Activated naive CD4-positive, alpha-beta T cell treated with anti-CD3 and anti-CD28 coated beads, Interleukin-2, amount 50 U/mL, for 16 hours (primary cell): Measurements from ENCODE around the gene FBXO15.
A peak's percentile ranks its signal among the peaks of the same experiment; 100 is the strongest.

Experiments used
- DNase-seq: peaks from one replicate; pipeline ENCODE4 v3.0.0-alpha.2; 2020

FBXO15 gene

DNA sequence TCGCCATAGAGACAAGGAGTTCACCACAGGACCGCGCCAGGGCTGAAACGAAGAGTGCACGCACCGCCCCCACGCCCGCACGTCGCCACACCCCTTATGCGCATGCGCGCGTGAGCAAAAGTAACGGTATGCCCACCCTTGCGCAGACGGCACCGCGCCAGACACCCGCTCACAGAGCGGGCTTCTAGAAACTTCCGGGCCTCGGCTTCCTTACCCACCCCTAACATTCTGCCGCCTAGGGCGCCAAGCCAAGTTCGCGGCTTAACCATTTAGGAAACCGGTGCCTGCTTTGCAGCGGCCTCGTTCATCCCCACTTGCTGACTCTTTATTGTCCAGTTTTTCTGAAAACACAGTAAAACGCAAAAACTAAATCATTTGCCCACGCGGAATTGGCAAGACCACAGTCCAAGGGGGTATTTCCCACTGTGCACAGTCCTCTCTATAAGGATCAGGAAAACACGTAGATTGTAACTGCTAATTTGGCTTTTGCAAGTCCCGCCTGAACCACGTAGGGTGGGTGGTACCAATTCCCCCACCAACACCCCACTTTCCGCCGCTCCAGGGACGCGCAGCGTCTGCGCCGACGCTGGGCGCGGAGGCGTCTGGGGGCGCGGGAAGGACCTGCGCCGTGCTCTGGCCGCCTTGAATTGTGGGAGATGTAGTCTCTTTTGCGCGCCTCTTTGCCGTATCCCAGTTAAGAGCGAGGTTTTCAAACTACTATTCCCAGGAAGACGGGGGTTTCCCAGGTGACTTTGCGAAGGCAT is at the start of gene FBXO15, which contains the start of gene TIMM21:
TSS of gene FBXO15 (minus strand) at position 56 of the 764 bp plus-strand sequence. CDS start at position 7, 49 bp downstream.
TSS of gene TIMM21 (plus strand) at position 745 of the 764 bp plus-strand sequence. CDS start 286 bp downstream, outside the sequence.
- peak; percentile 95 for DNase-seq

- peak; percentile 36 for DNase-seq
These were observed 48.8 kb upstream of the FBXO15 start for GRCh38 chr18:74196220-74197119.

DNA sequence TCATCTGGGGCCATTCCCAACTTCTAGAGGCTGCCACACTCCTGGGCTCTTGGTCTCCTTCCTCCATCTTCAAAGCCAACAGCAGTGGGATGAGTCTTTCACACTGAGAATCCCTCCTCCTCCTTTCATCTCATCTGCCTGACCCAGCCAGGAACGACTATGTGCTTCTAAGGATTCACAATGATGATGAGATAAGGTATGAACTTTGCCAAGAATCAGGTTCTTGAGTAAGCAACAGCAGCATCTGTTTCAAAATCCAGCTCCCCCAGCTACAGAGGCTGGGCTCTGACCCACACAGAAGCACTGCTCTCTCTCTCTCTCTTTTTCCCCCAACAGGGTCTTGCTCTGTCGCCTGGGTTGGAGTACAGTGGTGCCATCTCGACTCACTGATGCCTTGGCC is 47.1 kb upstream of the FBXO15 start:
- DNase-seq, result no peak

- no peak for DNase-seq
These were observed 43.9 kb upstream of the FBXO15 start for GRCh38 chr18:74191577-74191976.

DNA sequence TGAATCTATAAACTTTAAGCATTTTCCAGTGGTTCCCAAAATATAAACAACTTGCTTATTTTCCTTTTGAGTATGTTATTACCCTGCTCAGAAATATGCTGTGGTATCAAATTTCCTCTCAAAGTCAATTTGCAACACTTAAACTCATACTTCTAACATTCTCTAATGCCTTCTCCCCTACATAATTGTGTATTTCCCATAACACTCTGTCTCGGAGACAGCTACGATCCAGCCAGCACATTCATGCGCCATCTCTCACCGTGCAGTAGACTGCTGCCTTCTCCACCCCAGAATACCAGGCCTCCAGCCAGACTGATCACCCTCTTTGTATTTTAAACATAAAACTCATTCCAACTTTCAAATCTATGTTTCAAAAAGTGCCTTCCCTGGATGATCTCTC is 42.5 kb upstream of the FBXO15 start:
- no peak for DNase-seq

DNA sequence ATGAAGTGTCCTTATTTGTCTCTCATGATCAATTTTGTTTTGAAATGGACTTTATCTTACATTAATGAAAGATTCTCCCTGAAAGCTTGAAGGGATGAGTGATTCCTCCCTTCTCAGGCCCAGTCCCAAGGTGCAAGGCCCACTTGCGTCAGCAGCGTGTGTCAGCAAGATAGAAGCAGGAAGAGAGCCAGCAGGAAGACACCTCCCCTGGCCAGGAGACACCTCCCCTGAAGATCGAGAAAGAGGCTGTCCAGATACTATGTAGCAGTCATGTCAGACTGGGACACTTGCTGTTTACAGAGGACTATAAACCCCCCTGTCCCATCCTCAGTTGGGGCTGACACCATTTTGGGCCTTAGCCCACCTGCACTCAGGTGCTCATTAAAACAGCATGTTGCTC is 39.0 kb upstream of the FBXO15 start:
- no peak for DNase-seq

DNA sequence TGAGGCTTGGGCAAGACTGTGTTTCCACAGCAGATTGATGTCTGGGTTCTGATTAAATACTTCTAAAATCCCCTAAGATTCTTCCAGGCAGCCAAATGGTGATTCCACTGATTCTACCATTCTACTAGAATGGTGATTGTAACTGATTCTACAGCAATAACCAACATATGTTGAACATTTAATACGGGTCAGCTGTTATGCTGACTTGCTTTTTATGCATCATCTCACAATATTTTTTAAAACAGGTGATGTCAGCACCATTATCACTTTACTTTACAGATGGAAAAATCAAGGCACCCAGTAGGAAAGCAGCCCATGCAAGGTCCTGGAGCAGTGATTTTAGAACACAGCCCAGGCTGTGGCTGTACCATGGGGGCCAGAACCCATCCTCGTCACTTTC is 38.2 kb upstream of the FBXO15 start:
- DNase-seq, result no peak

DNA sequence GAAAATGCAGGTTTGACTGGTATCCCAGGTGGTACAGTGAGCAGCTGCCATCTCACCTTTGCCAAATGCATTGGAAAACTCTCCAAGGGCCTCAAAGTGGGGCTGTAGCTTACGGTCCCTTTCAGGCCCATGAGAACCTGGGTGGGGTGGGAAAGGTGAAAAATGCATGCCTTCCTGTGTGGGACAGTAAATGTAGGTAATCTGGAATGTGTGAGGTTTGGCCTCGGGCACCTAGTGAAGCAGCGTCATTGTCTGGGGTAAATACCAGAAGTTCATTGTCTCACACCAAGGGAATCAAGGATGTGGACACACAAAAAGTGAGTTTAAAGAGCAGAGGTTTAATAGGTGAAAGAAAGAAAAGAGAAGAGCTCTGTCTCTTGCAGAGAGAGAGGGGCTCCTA is 37.2 kb upstream of the FBXO15 start:
- DNase-seq, result no peak

DNA sequence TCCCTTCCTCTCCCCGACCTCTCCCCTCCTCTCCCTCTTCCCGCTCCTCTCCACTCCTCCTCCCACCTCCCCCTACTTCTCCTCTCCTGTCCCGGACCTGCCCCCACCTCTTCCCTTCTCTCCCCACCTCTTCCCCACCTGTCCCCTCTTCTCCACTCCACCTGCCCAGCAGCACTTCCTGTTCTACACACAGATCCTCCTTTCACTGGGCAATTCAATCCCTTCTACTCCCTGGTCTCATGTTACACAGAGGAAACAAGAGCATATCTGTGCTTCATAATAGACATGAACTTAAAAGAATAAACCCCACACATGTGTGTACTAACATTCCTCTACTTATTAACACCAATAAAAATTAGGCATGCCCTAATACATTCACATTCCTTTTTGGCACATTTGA is 35.5 kb upstream of the FBXO15 start:
- DNase-seq, result no peak

- DNase-seq, result no peak
These were observed 34.7 kb upstream of the FBXO15 start for GRCh38 chr18:74182335-74182734.

DNA sequence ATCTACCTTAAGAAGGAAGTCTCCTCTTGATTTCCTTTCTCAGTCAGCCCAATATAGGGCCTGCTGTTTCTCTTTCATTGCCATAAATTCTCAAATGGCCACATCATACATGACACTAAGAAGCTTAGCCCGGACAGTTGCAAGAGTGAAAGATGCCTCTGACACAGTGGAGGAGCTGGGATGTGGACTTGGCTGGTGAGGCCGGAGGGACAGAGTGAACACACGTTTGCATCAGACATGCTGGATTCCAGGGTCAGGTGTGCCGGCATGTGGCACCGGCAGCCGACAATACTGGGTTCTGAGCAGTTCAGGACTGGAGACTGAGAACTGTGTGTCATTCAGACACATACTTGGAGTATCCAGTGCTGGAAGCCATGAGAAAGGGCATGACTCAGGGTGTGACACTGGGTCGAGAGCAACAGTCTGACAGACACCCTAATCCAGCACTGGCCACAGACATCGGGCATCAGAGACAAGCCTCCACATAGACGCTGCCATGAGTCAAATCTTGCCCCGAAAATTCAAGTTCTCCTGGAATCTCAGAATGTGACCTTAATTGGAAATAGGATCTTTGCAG is 32.1 kb upstream of the FBXO15 start:
- DNase-seq, result no peak

DNA sequence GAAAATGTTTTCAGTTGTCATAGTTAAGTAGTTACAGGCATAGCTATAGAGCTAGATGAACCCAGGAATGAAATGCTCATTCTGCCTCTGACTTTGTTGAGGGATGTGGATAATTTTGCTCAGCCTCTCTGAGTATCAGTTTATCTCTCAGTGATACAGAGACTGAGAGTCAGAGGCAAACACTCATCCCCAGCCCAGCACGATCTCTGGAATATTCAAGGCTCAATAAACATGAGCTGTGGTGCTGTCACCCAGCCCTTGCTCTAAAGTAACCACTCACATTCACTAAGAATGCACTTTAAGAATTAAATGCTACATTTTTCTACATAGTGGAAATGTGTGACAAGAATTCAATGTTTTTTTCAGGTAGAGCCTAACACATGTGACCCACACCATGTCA is 31.2 kb upstream of the FBXO15 start:
- no peak for DNase-seq

GRCh38 chr18:74175658-74176057 is 28.0 kb upstream of the FBXO15 start:
- DNase-seq, result no peak

DNA sequence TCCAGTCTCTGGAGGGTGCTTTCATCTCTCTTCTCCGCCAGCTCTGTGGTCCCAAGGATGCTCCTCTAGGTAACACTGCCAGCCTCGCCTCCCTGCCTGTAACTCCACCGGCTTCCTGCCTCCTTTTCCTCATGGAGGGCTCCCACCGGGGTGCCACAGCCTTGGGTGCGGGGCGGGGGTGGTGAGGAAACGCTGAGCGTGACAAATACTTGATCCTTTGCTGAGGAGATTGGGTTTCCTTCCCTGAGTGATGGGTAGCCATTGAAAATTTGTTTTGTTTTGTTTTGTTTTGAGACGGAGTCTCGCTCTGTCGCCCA is 25.8 kb upstream of the FBXO15 start:
- DNase-seq, result no peak

DNA sequence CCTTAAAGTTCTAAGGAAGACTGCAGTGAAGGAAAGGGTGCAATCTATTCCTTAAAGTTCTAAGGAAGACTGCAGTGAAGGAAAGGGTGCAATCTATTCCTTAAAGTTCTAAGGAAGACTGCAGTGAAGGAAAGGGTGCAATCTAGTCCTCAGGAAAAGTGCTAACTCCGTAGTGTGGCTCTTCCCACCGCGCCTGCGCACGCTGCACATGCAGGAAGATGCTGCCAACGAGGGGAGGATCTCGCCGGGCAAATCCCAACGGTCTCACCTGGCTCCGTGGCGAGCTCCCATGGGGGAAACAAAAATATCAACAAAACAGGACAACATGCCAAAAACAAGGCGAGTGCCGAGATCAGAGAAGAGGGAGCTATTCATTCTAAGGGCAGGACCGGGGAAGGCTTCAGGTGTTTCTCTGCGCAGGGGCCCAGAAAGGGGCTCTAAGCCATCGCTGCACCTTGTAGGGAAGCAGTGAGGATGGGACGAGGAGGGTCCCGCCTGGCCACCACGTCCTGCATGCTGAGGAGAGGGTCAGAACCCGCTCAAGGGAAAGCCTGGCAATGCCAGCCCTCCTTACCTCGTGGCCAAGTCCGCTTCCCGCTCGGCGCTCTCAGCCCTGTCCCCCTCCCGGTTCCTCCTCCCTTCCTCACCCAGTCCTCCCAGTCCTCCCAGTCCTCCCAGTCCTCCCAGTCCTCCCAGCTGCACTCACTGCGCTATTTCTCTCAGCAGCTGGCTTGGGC is 25.2 kb upstream of the FBXO15 start:
- no peak for DNase-seq

- DNase-seq, result no peak
These were observed 24.4 kb upstream of the FBXO15 start for GRCh38 chr18:74171910-74172606.

DNA sequence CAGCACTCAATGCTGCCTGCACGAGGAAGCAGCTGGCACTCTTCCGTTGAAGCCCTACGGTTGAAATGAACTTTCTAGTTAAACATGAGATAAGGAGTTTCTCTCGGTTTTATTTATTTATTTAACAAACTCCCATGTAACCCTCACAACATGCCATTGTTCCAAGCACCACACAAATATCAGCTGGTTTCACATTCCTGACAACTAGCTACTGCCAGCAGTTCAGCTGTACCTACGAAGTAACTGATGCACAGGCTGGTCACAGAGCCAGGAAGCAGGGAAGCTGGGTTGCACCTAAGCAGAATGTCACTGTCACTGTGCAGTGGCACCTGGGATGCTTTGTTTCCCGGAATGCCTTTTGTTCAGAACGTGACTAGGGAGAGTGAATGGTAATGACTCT is 18.8 kb upstream of the FBXO15 start:
- DNase-seq, result no peak

GRCh38 chr18:74163019-74163660 is 15.5 kb upstream of the FBXO15 start:
- DNase-seq, result no peak

DNA sequence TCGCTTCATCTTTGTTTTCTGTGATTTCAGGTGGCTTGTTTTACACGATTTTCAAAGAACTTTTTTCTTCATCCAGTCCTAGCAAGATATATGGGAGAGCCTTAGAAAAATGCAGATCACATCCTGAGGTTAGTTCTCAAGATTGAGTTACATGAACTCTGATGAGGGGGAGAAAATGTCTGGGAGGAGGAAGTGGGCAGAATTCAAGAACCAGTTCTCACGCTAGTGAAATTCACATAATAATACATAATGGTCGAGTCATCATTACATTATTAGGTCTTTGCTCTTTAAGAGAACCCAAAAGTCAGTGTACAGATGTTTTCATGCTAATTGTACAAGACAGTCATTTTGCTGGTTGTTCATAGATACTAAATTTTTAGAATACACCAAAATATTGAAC is 7.6 kb upstream of the FBXO15 start:
- no peak for DNase-seq

GRCh38 chr18:74154716-74155115 is 7.1 kb upstream of the FBXO15 start:
- DNase-seq, result no peak

GRCh38 chr18:74153793-74154192 is 6.2 kb upstream of the FBXO15 start:
- no peak for DNase-seq

DNA sequence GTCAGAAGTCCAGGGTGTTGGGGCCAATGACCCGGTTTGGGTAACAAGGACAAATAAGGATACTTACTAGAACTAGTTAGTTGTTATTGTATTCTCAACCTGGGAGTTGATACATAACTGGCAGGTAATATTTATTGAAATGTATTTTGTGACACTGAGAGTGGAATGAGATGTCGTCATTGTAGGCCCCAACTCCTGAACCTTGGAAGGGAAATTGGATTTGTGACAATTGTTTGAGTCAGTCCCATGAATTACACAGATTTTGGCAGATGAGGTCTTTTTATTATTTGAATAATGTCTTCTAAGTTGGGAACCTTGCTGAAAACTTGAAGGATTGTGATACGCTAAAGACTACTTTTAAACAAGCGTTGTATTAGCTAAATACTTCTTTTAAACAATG is 5.7 kb upstream of the FBXO15 start:
- DNase-seq, result no peak
